Immature natural killer cell (primary cell): ENCODE data around the gene TMPRSS3. TPM values are rescaled to one million over a fixed set of nuclear protein-coding genes. Genes with fewer than 3 reads are reported as not detected.

Experiments used
- DNase-seq, 3 donors: peaks; one replicate each; pipeline ENCODE4 v3.0.0; 2022; ENCODE audit warnings: mixed read lengths in 1 of 3
- H3K27ac Mint-ChIP-seq, 6 donors: one replicate each; pipeline ENCODE4 v1.8.0; 2020; ENCODE audit warnings: mixed read lengths in 6 of 6, mild to moderate bottlenecking in 5 of 6, inconsistent platforms in 4 of 6, moderate library complexity in 3 of 6
- H3K27me3 Mint-ChIP-seq, 3 donors: one replicate each; pipeline ENCODE4 v1.8.0; 2020 to 2021; ENCODE audit warnings: low read depth in 3 of 3, mild to moderate bottlenecking in 3 of 3, mixed read lengths in 3 of 3, moderate library complexity in 3 of 3, inconsistent platforms in 1 of 3
- H3K36me3 Mint-ChIP-seq, 3 donors: one replicate each; pipeline ENCODE4 v1.8.0; 2020; ENCODE audit warnings: mixed read lengths in 3 of 3, inconsistent platforms in 2 of 3, mild to moderate bottlenecking in 2 of 3
- H3K4me1 Mint-ChIP-seq, 2 donors: one replicate each; pipeline ENCODE4 v1.8.0; 2020; ENCODE audit warnings: inconsistent platforms in 2 of 2, mild to moderate bottlenecking in 2 of 2, mixed read lengths in 2 of 2, moderate library complexity in 1 of 2
- H3K4me3 Mint-ChIP-seq, 5 donors: one replicate each; pipeline ENCODE4 v1.8.0; 2020; ENCODE audit warnings: mild to moderate bottlenecking in 5 of 5, mixed read lengths in 5 of 5, inconsistent platforms in 3 of 5, moderate library complexity in 3 of 5
- H3K9me3 Mint-ChIP-seq, 6 donors: one replicate each; pipeline ENCODE4 v1.8.0; 2020; ENCODE audit warnings: mild to moderate bottlenecking in 6 of 6, mixed read lengths in 6 of 6, inconsistent platforms in 4 of 6, moderate library complexity in 3 of 6
- polyA plus RNA-seq, 3 donors: library from polyadenylated mRNA; unstranded; fragments of 300-500 nt; fragmentation: Illumina TruSeq; gene quantifications; one replicate each; pipeline ENCODE4 v1.2.3, GENCODE V29; 2021

The TMPRSS3 gene
- polyA plus RNA-seq, 3 donors from 2014 or later, result 0.30 TPM; not detected in 2

DNA sequence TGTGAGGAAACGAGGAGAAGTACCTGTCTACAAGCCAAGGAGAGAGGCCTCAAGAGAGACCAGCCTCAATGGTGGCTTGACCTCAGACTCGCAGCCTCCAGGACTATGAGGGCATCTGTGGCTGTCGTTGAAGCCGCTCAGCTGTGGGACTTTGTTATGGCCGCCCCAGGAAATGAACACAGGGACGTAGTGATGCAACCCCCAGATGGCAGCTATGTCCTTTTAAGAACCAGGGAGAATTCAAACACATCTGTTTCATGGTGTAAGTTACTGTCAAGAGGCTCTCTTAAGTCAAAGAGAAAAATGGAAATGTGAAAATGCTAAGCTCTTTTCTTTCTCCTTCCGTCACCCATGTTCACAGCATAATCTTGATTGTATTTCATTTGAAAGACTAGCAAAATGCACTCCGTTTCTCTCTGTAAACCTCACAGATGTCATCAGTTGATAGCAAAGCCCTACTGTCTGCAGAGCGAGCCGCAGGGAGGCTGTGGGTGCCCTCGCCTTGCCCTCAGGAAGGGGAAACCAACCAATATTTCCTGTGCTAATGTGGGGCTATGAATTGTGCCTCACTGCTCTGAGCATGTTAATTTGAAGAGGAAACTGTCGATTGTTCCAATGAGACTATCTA, 29.2 kb upstream of the TMPRSS3 start:
- H3K36me3 Mint-ChIP-seq, result no peaks in the 10 kb centered on the region
- peaks cover 66 to 76% of the 10 kb centered on the region in 2 donors for H3K4me1 Mint-ChIP-seq
- peak overlapping the region; percentile 89 to 94 (median 92) for H3K27ac Mint-ChIP-seq
- H3K9me3 Mint-ChIP-seq, result peaks cover 0 to 6% (median 0%) of the 10 kb centered on the region in 6 donors
- DNase-seq, result peak; percentile 91 to 93 (median 92)
- H3K27me3 Mint-ChIP-seq, result peaks cover 30 to 57% (median 41%) of the 10 kb centered on the region in 3 donors
- peak overlapping the region; percentile 69 to 92 (median 80) for H3K4me3 Mint-ChIP-seq

DNA sequence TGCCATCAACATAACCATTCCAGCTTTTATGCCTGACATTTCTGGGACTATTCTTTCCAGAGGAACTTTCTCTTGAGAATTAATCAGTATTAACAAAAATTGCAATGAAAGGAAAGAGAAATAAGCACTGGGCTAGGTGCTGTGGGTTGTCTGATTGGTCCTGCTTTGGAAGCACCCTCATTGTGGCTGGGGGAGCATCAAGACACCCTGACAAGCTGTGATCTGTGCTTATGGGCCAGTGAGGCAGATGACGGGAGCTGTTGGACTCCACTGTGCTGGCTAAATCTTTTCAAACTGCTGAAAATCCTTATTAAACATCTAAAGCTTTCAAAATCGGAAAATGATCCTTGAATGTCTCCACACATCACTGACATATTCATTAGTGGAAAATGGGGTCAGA, 27.8 kb upstream of the TMPRSS3 start:
- peak overlapping the region; percentile 89 to 94 (median 92) for H3K27ac Mint-ChIP-seq
- peaks cover 0 to 6% (median 0%) of the 10 kb centered on the region in 6 donors for H3K9me3 Mint-ChIP-seq
- H3K36me3 Mint-ChIP-seq, result peaks cover 0 to 3% (median 0%) of the 10 kb centered on the region in 3 donors
- H3K4me3 Mint-ChIP-seq, result peak overlapping the region; percentile 69 to 92 (median 80)
- H3K27me3 Mint-ChIP-seq, result peaks cover 28 to 53% (median 41%) of the 10 kb centered on the region in 3 donors
- peaks cover 68 to 89% of the 10 kb centered on the region in 2 donors for H3K4me1 Mint-ChIP-seq
- no peak for DNase-seq

DNA sequence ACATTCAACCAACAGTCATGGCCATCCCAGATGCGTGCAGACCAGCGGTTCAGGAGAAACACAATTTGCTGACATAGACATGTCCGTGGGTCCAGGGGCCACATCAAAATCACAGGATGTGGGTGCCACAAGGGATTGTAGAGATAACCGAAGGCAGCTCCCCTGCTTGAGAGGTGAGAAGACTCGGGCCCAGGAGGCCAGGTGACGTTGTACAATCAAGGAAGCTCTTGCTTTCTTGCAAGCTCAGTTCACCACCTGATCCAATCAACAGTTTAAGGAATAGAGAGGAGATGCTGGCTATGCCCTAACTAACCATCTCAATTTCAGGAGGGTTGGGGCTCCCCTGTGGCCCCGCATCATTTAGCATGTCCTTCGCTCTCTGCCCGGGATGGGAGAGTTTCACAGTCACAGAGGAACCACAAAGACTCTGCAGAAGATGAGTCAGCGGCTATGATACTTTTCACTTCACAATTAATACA, 27.4 kb upstream of the TMPRSS3 start:
- peak overlapping the region; percentile 69 to 92 (median 80) for H3K4me3 Mint-ChIP-seq
- peaks cover 0 to 3% (median 0%) of the 10 kb centered on the region in 3 donors for H3K36me3 Mint-ChIP-seq
- peaks cover 0 to 6% (median 0%) of the 10 kb centered on the region in 6 donors for H3K9me3 Mint-ChIP-seq
- peak overlapping the region; percentile 57 to 94 (median 92) for H3K27ac Mint-ChIP-seq
- peaks cover 69 to 91% of the 10 kb centered on the region in 2 donors for H3K4me1 Mint-ChIP-seq
- H3K27me3 Mint-ChIP-seq, result peaks cover 31 to 57% (median 41%) of the 10 kb centered on the region in 3 donors
- DNase-seq, result peak; percentile 66 to 70 (median 70)

DNA sequence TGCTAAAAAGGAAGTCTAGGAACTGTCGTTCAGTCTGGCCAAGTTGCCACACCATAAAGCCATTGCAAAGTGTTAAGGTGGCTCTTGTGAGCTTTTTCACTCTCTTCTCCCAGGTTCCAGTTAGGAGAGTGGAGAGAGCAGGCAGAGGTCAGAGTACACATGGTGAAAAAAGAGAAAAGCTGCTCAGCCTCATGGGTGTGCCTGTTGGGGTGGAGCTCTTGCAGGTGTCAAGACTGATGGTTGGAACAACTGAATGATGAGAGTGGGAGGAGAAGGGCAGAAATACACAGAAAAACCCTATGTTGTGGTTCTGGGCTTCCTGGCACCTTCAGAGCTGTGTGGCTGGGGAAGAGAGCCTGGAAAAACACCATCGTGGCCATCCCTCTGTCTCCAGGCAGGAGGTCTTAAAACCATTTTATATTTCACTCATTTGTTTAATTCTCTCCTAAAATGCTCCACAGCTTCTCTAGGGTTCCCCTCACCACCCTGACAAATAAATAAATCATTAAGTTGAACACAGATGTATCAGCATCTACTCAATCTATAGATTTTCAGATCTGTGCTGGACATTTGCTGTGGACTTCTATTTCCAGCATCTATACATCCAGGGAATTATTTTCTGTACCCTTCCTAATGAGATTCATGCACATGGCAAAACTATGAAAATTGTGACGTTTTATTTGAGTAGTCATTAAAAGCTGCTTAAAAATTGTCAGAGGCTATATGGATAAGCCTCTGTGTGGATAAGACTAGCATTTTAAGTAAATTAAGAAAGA, 25.4 kb upstream of the TMPRSS3 start:
- H3K27ac Mint-ChIP-seq, result peak overlapping the region in 1 of 6 donors; percentile 31
- no peak for DNase-seq
- H3K4me1 Mint-ChIP-seq, result peaks cover 58 to 84% of the 10 kb centered on the region in 2 donors
- H3K9me3 Mint-ChIP-seq, result peaks cover 0 to 6% (median 0%) of the 10 kb centered on the region in 6 donors
- peak overlapping the region in 3 of 5 donors; percentile 39 to 41 (median 41) for H3K4me3 Mint-ChIP-seq
- H3K27me3 Mint-ChIP-seq, result peaks cover 34 to 44% (median 39%) of the 10 kb centered on the region in 3 donors
- H3K36me3 Mint-ChIP-seq, result peaks cover 0 to 3% (median 0%) of the 10 kb centered on the region in 3 donors

DNA sequence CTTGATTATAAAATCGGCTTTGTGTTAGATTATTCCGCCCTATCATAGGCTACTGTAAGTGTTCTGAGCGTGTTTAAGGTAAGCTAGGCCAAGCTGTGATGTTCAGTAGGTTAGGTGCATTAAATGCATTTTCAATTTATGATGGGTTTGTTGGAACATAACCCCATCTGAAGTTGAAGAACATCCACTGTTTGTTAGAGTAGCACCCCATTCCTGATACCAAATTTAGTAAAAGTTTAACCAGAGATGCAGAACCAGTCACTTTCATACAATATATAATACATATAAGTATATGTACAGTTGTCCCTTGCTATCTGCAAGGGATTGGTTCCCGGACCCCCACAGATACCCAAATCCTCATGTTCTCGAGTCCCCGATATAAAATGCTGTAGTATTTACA, 24.0 kb upstream of the TMPRSS3 start:
- Mint-ChIP-seq H3K27me3 (peaks cover 30 to 42% (median 32%) of the 10 kb centered on the region in 3 donors), H3K36me3 (peaks cover 0 to 3% (median 0%) of the 10 kb centered on the region in 3 donors), H3K27ac (no peak overlapping the region), H3K4me3 (no peak overlapping the region), H3K4me1 (peaks cover 56 to 74% of the 10 kb centered on the region in 2 donors), H3K9me3 (peaks cover 0 to 6% (median 0%) of the 10 kb centered on the region in 6 donors)
- no peak for DNase-seq

DNA sequence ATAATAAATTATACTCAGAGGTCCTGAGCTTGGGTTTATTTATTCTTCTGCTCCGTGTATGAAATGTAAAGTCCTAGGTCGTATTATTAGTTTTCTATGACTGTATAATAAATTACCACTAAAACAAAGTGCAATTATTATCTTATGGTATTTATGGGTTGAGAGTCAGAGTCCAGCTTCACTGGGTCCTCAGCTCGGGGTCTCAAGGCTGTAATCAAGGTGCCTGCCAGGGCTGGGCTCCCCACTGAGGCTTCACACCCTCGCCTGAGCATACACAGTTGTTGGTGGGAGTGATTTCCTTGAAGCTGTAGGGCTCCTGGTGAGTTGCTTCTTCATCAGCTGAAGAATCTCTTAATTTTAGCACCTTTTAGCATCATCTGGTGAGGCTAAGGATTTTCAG, 23.0 kb upstream of the TMPRSS3 start:
- peaks cover 0 to 3% (median 0%) of the 10 kb centered on the region in 3 donors for H3K36me3 Mint-ChIP-seq
- H3K27ac Mint-ChIP-seq, result no peak overlapping the region
- peaks cover 0 to 6% (median 0%) of the 10 kb centered on the region in 6 donors for H3K9me3 Mint-ChIP-seq
- peaks cover 28 to 44% (median 30%) of the 10 kb centered on the region in 3 donors for H3K27me3 Mint-ChIP-seq
- peak overlapping the region in 2 of 5 donors; percentile 7 to 9 for H3K4me3 Mint-ChIP-seq
- no peak for DNase-seq
- H3K4me1 Mint-ChIP-seq, result peaks cover 52 to 66% of the 10 kb centered on the region in 2 donors

DNA sequence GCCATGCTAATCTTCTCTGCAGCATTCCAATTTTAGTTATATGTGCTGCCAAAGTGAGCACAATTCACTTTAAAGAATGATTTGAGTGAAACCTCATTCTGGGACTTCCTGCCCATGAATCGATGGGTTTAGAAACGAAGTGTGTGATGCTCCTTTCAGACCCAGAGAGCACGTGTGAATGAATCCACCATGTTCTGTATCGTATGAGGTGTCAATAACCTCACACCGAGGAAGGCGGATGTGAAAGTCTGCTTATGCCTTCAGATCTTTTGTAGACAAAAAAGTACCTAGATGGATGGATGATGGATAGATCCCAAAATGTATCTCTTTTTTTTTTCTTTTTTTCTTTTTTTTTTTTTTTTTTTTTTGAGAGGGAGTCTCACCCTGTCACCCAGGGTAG, 21.7 kb upstream of the TMPRSS3 start:
- Mint-ChIP-seq H3K9me3 (peaks cover 0 to 6% (median 0%) of the 10 kb centered on the region in 6 donors), H3K27me3 (peaks cover 22 to 36% (median 26%) of the 10 kb centered on the region in 3 donors), H3K4me1 (peaks cover 38 to 53% of the 10 kb centered on the region in 2 donors), H3K4me3 (peak overlapping the region in 3 of 5 donors; percentile 38 to 62 (median 57)), H3K27ac (peak overlapping the region in 1 of 6 donors; percentile 36), H3K36me3 (peaks cover 0 to 3% (median 0%) of the 10 kb centered on the region in 3 donors)
- DNase-seq, result peak; percentile 26 to 52 (median 26)

DNA sequence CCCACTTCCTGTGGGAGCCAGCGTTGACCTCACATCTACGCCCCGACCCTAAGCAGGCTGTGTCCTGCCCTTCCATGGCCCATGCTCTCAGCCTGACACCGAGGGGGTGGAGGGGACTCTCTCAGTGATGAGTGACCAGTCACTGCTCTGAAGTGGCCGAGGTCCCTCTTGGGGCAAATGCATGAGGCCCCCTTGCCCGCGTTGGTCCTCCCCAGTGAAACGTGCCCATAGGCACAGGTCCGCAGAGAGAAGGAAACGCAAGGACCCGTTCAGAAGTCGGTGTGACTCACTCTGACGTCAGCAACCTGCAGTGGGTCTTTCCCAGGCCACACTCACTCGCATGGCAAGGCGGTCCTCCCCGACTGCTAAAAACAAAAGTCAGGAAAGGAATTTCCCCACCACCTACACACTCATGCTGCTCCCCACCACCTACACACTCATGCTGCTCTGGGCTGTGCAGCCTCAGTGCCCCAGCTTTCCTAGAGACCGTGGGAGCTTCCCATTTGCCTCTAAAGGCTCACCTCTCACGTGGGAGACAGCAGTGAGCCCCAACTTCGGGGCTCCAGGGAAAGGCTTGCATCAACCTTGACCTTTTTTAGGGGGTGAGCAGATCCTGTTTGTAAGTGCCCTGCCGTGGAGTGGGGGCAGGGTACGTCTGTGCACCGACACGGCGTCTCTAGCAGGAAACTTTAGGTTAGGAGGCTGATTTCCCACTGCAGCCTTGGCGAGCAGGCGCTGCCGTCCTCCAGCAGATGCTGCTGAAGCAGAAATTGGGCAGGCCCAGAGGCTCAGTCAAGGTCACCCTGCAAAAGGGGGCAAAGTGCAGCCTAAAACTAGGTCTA, 19.3 kb upstream of the TMPRSS3 start:
- Mint-ChIP-seq H3K27me3 (peaks cover 11 to 22% (median 20%) of the 10 kb centered on the region in 3 donors), H3K27ac (peak overlapping the region in 5 of 6 donors; percentile 65 to 87 (median 78)), H3K36me3 (peaks cover 0 to 3% (median 0%) of the 10 kb centered on the region in 3 donors), H3K9me3 (no peaks in the 10 kb centered on the region), H3K4me1 (peaks cover 24 to 29% of the 10 kb centered on the region in 2 donors), H3K4me3 (peak overlapping the region in 2 of 5 donors; percentile 7 to 73)
- peak; percentile 58 to 74 (median 62) for DNase-seq

DNA sequence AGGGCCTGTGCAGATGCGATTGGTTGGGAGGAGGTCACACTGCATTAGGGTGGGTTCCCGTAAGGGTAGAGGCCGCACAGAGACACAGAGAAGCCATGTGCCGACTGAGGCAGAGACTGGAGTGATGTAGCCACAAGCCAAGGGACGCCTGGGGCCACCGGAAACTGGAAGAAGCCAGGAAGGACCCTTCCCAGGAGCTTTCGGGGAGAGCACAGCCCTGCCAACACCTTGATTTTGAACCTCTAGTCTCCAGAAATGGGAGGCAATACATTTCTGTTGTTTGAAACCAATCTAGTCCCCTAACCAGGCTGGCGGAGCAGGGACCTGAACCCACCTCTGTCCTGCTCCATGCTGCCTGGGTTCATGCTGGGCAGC, 18.7 kb upstream of the TMPRSS3 start:
- Mint-ChIP-seq H3K36me3 (peaks cover 0 to 3% (median 0%) of the 10 kb centered on the region in 3 donors), H3K27ac (peak overlapping the region in 5 of 6 donors; percentile 65 to 87 (median 78)), H3K4me1 (peaks cover 24% of the 10 kb centered on the region in 2 donors), H3K27me3 (peaks cover 13 to 20% (median 16%) of the 10 kb centered on the region in 3 donors), H3K4me3 (no peak overlapping the region), H3K9me3 (no peaks in the 10 kb centered on the region)
- no peak for DNase-seq

DNA sequence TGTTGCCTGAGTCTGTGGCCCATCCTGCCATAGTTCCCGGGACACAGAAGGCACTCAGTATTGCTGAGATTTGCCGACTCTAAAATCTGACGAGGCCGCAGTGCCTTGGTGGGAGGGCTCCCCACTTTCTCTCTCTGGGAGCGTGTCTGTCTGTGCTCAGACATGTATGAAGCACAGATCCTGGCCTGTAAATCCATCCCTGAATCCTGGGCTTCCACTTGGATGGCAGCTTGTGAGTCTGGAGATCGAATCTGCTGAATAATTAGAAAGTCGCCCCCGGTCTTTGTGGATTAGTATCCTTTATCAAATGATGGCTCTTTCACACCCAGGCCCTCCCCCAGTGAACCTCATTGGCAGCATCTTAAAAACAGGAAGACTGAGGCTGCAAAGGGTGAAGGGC, 18.2 kb upstream of the TMPRSS3 start:
- DNase-seq, result no peak
- no peaks in the 10 kb centered on the region for H3K9me3 Mint-ChIP-seq
- no peaks in the 10 kb centered on the region for H3K36me3 Mint-ChIP-seq
- H3K27ac Mint-ChIP-seq, result peak overlapping the region in 5 of 6 donors; percentile 36 to 87 (median 61)
- H3K27me3 Mint-ChIP-seq, result peaks cover 12 to 20% (median 16%) of the 10 kb centered on the region in 3 donors
- no peak overlapping the region for H3K4me3 Mint-ChIP-seq
- peaks cover 19 to 24% of the 10 kb centered on the region in 2 donors for H3K4me1 Mint-ChIP-seq

DNA sequence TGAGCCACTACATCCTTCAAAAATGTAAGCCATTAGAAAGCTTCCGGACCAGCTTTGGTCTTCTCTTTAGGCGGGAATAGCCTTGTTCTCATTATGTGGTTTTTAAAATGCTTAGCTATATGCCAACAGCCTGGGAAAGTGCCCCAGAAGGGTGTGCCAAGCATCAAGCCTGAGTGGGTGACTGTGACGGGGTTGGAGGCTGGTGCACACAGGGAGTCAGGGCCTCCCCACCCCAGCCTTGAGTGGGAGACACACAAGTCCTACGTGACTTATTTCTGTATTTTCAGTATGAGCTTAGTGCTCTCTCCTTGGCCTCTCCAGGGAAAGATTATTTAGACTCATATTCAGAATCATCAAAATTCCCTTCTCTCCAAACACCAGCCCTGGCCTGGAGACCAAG, 17.6 kb upstream of the TMPRSS3 start:
- H3K9me3 Mint-ChIP-seq, result no peaks in the 10 kb centered on the region
- H3K4me3 Mint-ChIP-seq, result no peak overlapping the region
- peaks cover 12 to 16% (median 14%) of the 10 kb centered on the region in 3 donors for H3K27me3 Mint-ChIP-seq
- DNase-seq, result no peak
- peaks cover 13 to 21% of the 10 kb centered on the region in 2 donors for H3K4me1 Mint-ChIP-seq
- H3K36me3 Mint-ChIP-seq, result no peaks in the 10 kb centered on the region
- peak overlapping the region in 2 of 6 donors; percentile 18 to 65 for H3K27ac Mint-ChIP-seq

DNA sequence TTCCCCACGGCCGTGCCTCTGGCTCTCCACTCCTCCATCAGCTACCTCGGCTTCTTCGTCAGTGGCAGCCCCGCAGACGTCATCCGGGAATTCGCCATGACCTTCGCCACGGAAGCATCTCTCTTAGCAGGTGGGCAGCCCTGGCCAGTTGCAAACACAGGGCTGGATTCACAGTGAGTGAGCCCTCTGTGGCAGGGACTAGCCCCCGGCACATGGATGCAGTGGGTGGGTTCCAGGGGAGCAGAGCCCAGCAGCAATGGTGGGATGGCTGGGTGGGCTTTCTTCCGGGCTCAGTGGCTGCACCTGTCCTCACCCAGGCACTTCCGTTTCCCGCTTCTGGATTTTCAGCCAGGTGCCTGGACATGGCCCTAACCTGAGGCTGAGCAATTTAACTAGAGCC, 17.2 kb upstream of the TMPRSS3 start:
- Mint-ChIP-seq H3K27me3 (peaks cover 11 to 12% (median 12%) of the 10 kb centered on the region in 3 donors), H3K9me3 (no peaks in the 10 kb centered on the region), H3K4me1 (peaks cover 13 to 21% of the 10 kb centered on the region in 2 donors), H3K4me3 (no peak overlapping the region), H3K36me3 (no peaks in the 10 kb centered on the region), H3K27ac (peak overlapping the region in 1 of 6 donors; percentile 65)
- no peak for DNase-seq

DNA sequence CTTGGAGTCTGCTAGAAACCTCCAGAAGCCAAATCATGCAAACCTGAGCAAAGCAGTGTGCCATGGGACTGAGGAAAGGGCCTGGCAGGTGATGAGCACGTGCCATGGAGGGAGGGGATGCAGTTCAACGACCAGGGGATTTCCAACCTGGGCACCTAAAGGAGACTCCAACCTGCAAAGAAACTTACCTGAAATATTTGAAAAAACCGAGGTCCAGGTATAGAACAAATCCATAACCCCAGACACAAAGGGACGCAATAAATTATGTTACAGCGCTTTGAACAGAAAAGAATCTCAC, 16.7 kb upstream of the TMPRSS3 start:
- Mint-ChIP-seq H3K9me3 (no peaks in the 10 kb centered on the region), H3K36me3 (no peaks in the 10 kb centered on the region), H3K27ac (no peak overlapping the region), H3K4me1 (peaks cover 10 to 21% of the 10 kb centered on the region in 2 donors), H3K27me3 (peaks cover 9 to 15% (median 12%) of the 10 kb centered on the region in 3 donors), H3K4me3 (no peak overlapping the region)
- no peak for DNase-seq
